Neural progenitor cell (in vitro differentiated cells): ENCODE measurements around the gene CEACAM16. TPM values are rescaled to one million over a fixed set of nuclear protein-coding genes. Genes with fewer than 3 reads are reported as not detected.
A peak's percentile ranks its signal among the peaks of the same experiment; 100 is the strongest.

Experiments used
- DNase-seq: peaks from one replicate; pipeline ENCODE4 v3.0.0-alpha.2; 2016; ENCODE audit warnings: low spot score
- H2AFZ ChIP-seq: fragments of 200-600 bp; sonication (generic); replicated peaks from 2 replicates; pipeline ENCODE4 v1.6.1; 2016; ENCODE audit warnings: antibody characterized with exemption
- H3F3A ChIP-seq: fragments of 200-600 bp; sonication (generic); 2 replicates; pipeline ENCODE4 v1.6.1; 2016; ENCODE audit warnings: antibody characterized with exemption, low read depth
- H3K27ac ChIP-seq: fragments of 200-600 bp; sonication (generic); 2 replicates; pipeline ENCODE4 v1.5.1; 2016; ENCODE audit warnings: mild to moderate bottlenecking
- H3K27me3 ChIP-seq: fragments of 200-600 bp; sonication (generic); 2 replicates; pipeline ENCODE4 v1.6.1; 2016; ENCODE audit warnings: mild to moderate bottlenecking, moderate library complexity
- H3K36me3 ChIP-seq: fragments of 200-600 bp; sonication (generic); 2 replicates; pipeline ENCODE4 v1.5.1; 2016
- H3K4me1 ChIP-seq: fragments of 200-600 bp; sonication (generic); 2 replicates; pipeline ENCODE4 v1.6.1; 2016; ENCODE audit warnings: mixed run types
- H3K4me2 ChIP-seq: fragments of 200-600 bp; sonication (generic); 2 replicates; pipeline ENCODE4 v1.6.1; 2016
- H3K4me3 ChIP-seq: fragments of 200-600 bp; sonication (generic); 2 replicates; pipeline ENCODE4 v1.5.1; 2016
- H3K79me2 ChIP-seq: fragments of 200-600 bp; sonication (generic); 2 replicates; pipeline ENCODE4 v1.6.1; 2016; ENCODE audit warnings: low read depth
- H3K9ac ChIP-seq: fragments of 200-600 bp; sonication (generic); 2 replicates; pipeline ENCODE4 v1.6.1; 2016
- H3K9me3 ChIP-seq: fragments of 200-600 bp; sonication (generic); 2 replicates; pipeline ENCODE4 v1.5.1; 2016; ENCODE audit warnings: low read depth
- H4K20me1 ChIP-seq: fragments of 200-600 bp; sonication (generic); 2 replicates; pipeline ENCODE4 v1.6.1; 2016; ENCODE audit warnings: low read depth
- H3K27ac Mint-ChIP-seq: 3 replicates; pipeline ENCODE4 v1.8.0; 2021; ENCODE audit warnings: mixed read lengths
- H3K27me3 Mint-ChIP-seq: 2 replicates; pipeline ENCODE4 v1.8.0; 2022; ENCODE audit warnings: low read depth, mild to moderate bottlenecking, inconsistent platforms, moderate library complexity, mixed read lengths; ENCODE audit not compliant: insufficient read depth
- H3K36me3 Mint-ChIP-seq: 3 replicates; pipeline ENCODE4 v1.8.0; 2021; ENCODE audit warnings: mixed read lengths
- H3K4me1 Mint-ChIP-seq: 3 replicates; pipeline ENCODE4 v1.8.0; 2021; ENCODE audit warnings: mixed read lengths
- H3K4me3 Mint-ChIP-seq: 3 replicates; pipeline ENCODE4 v1.8.0; 2021; ENCODE audit warnings: mild to moderate bottlenecking, moderate library complexity, mixed read lengths
- H3K9me3 Mint-ChIP-seq: 3 replicates; pipeline ENCODE4 v1.8.0; 2020; ENCODE audit warnings: mixed read lengths
- EZH2 ChIP-seq: fragments of 200-600 bp; sonication (generic); IDR thresholded peaks from 2 replicates; pipeline ENCODE4 v1.6.1; 2017; ENCODE audit warnings: antibody characterized with exemption, mild to moderate bottlenecking, moderate library complexity
- EZH2phosphoT487 ChIP-seq: fragments of 200-600 bp; sonication (generic); IDR thresholded peaks from 2 replicates; pipeline ENCODE4 v1.6.1; 2017; ENCODE audit warnings: antibody characterized with exemption
- microRNA counts: library from miRNA; unstranded; fragments of <30 nt; microRNA quantifications from one replicate; lab custom pipeline; 2016
- microRNA-seq: library from miRNA; unstranded; fragments of <30 nt; microRNA quantifications from one replicate; pipeline ENCODE4, GENCODE V29; 2016
- small RNA-seq: library from RNA; depleted of rRNA; stranded (forward); fragments of <200 nt; gene quantifications from one replicate; pipeline ENCODE3, GENCODE V24; 2015
- total RNA-seq: library from RNA; depleted of rRNA; stranded (reverse); fragments of >200 nt; gene quantifications from 2 replicates; pipeline ENCODE4 v1.2.3, GENCODE V29; 2015; ENCODE audit warnings: low replicate concordance
- TF ChIP-seq, protein P1 (sequence below): fragments of 200-600 bp; sonication (generic); IDR thresholded peaks from 2 replicates; pipeline ENCODE4 v1.5.1; 2017; ENCODE audit warnings: antibody characterized with exemption, mild to moderate bottlenecking

The CEACAM16 gene
- total RNA-seq, 1 donor from 2014 or later: not detected

DNA sequence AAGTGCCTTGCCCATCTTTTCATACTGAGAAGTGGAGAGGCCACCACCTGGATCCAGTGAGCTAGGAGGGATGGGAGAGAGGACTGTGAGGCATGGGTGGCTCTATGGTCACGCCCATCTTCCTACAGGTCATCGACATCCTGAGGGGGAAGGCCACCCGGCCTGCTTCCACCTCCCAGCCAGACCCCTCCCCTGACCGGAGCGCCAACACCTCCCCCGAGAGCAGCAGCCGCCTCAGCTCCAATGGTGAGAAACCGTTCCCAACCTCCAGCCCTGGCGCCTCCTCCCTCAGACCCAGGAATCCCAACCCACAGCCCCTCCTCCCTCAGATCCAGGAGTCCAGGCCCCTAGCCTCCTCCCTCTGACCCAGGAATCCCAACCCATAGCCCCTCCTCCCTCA, 59.6 kb downstream of the CEACAM16 start:
- H3K9me3 ChIP-seq: no peaks in the 10 kb centered on the region
- Mint-ChIP-seq H3K27me3 (peaks cover 35% of the 10 kb centered on the region), H3K9me3 (no peaks in the 10 kb centered on the region), H3K36me3 (no peaks in the 10 kb centered on the region), H3K27ac (no peak overlapping the region), H3K4me1 (peaks cover 25% of the 10 kb centered on the region), H3K4me3 (peak overlapping the region; percentile 92)
- no peaks in the 10 kb centered on the region for H3K79me2 ChIP-seq
- H3K4me1 ChIP-seq: peaks cover 21% of the 10 kb centered on the region
- peaks cover 64% of the 10 kb centered on the region for H3K27me3 ChIP-seq
- H3K9ac ChIP-seq: no peak overlapping the region
- DNase-seq: peak; percentile 55
- TF ChIP-seq, protein P1, sequence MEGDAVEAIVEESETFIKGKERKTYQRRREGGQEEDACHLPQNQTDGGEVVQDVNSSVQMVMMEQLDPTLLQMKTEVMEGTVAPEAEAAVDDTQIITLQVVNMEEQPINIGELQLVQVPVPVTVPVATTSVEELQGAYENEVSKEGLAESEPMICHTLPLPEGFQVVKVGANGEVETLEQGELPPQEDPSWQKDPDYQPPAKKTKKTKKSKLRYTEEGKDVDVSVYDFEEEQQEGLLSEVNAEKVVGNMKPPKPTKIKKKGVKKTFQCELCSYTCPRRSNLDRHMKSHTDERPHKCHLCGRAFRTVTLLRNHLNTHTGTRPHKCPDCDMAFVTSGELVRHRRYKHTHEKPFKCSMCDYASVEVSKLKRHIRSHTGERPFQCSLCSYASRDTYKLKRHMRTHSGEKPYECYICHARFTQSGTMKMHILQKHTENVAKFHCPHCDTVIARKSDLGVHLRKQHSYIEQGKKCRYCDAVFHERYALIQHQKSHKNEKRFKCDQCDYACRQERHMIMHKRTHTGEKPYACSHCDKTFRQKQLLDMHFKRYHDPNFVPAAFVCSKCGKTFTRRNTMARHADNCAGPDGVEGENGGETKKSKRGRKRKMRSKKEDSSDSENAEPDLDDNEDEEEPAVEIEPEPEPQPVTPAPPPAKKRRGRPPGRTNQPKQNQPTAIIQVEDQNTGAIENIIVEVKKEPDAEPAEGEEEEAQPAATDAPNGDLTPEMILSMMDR: no peak
- TF ChIP-seq EZH2: no peak
- no peak for TF ChIP-seq EZH2phosphoT487
- H2AFZ ChIP-seq: no peak overlapping the region
- H3K4me3 ChIP-seq: peak overlapping the region; percentile 56
- peaks cover 27% of the 10 kb centered on the region for H4K20me1 ChIP-seq
- peaks cover 20% of the 10 kb centered on the region for H3F3A ChIP-seq
- H3K27ac ChIP-seq: no peak overlapping the region
- peak overlapping the region; percentile 93 for H3K4me2 ChIP-seq
- no peaks in the 10 kb centered on the region for H3K36me3 ChIP-seq

DNA sequence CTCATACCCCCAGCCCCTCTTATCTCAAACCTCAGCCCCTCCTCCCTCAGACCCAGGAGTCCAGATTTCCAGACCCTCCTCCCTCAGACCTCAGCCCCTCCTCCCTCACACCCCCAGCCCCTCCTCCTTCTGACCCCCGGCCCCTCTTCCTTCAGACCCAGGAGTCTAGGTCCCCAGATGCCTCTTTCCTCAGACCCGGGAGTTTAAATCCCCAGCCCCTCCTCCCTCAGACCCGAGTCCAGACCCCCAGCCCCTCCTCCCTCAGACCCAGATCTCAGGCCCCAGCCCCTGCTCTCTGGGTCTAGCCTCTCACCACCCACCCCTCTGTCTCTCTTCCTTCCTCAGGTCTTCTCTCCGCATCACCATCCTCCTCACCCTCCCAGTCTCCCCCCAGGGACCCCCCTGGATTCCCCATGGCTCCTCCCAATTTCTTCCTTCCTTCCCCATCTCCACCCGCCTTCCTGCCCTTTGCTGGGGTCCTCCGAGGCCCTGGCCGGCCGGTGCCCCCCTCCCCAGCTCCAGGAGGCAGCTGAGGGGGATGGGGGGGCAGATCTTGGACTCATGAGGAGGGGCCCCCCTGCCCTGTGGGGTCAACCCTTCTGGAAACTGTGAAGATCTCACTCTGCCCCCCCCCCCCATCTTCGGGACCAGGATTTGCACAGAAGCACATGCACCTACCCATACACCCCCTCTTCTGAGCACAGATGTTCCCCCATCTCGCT, 60.3 kb downstream of the CEACAM16 start:
- no peaks in the 10 kb centered on the region for H3K36me3 ChIP-seq
- Mint-ChIP-seq H3K27me3 (peaks cover 29% of the 10 kb centered on the region), H3K27ac (peak overlapping the region; percentile 53), H3K36me3 (no peaks in the 10 kb centered on the region), H3K9me3 (no peaks in the 10 kb centered on the region), H3K4me1 (peaks cover 20% of the 10 kb centered on the region), H3K4me3 (peak overlapping the region; percentile 71)
- no peaks in the 10 kb centered on the region for H3K79me2 ChIP-seq
- H3K4me1 ChIP-seq: peaks cover 15% of the 10 kb centered on the region
- no peak for DNase-seq
- no peak overlapping the region for H3K9ac ChIP-seq
- no peak overlapping the region for H3K4me3 ChIP-seq
- peaks cover 27% of the 10 kb centered on the region for H4K20me1 ChIP-seq
- peaks cover 20% of the 10 kb centered on the region for H3F3A ChIP-seq
- H3K27me3 ChIP-seq: peaks cover 58% of the 10 kb centered on the region
- TF ChIP-seq EZH2 (no peak), EZH2phosphoT487 (no peak)
- TF ChIP-seq, protein P1: no peak
- H2AFZ ChIP-seq: no peak overlapping the region
- no peak overlapping the region for H3K4me2 ChIP-seq
- no peaks in the 10 kb centered on the region for H3K9me3 ChIP-seq
- H3K27ac ChIP-seq: no peak overlapping the region

MicroRNA genes within 50 kb of the gene (microRNA counts, 767-probe panel; counts per million panel counts)
- microRNA hsa-miR-4531 (lab: Ali Mortazavi, UCI): 460 counts per million, percentile 90 among the panel's probes with 10 or more counts

Small RNA genes lying within 50 kb of the gene (microRNA-seq; reads per million reads assigned to microRNA genes)
- gene MIR4531 (not detected), gene MIR8085 (not detected)

Small RNA genes lying within 50 kb of the gene (small RNA-seq; reads per million reads assigned to genes)
- gene RF00285: not detected

Other genes starting within 250 kb of the CEACAM16 start
- 10.7 and 15.9 TPM in 2 replicates for gene ZNF180, start 198.6 kb upstream of the CEACAM16 start, total RNA-seq
- gene CEACAM20, start 169.5 kb upstream of the CEACAM16 start, total RNA-seq: not detected in 2 replicates
- not detected in 2 replicates for gene IGSF23, start 85.6 kb upstream of the CEACAM16 start, total RNA-seq
- gene PVR, start 55.2 kb upstream of the CEACAM16 start, total RNA-seq: 4.4 and 10.8 TPM in 2 replicates
- gene CEACAM19, start 27.7 kb upstream of the CEACAM16 start, total RNA-seq: 0.09 and 0.59 TPM in 2 replicates
- not detected in 2 replicates for gene BCL3, start 49.6 kb downstream of the CEACAM16 start, total RNA-seq
- 1.4 and 1.5 TPM in 2 replicates for gene CBLC, start 78.7 kb downstream of the CEACAM16 start, total RNA-seq
- gene BCAM, start 110.0 kb downstream of the CEACAM16 start, total RNA-seq: 7.1 and 16.9 TPM in 2 replicates
- 54.2 and 210 TPM in 2 replicates for gene NECTIN2, start 147.1 kb downstream of the CEACAM16 start, total RNA-seq
- gene TOMM40, start 192.1 kb downstream of the CEACAM16 start, total RNA-seq: 30.1 and 110 TPM in 2 replicates
- gene APOE, start 206.6 kb downstream of the CEACAM16 start, total RNA-seq: 195 and 530 TPM in 2 replicates
- gene APOC1, start 215.5 kb downstream of the CEACAM16 start, total RNA-seq: 16.1 and 17.6 TPM in 2 replicates
- gene APOC4, start 243.1 kb downstream of the CEACAM16 start, total RNA-seq: not detected in 2 replicates
- not detected in 2 replicates for gene APOC2, start 246.9 kb downstream of the CEACAM16 start, total RNA-seq